ENCODE measurements around the gene VPS51.
"Not testable (repeated sequence)": the region's sequence is repeated elsewhere in the genome, so short reads cannot be mapped to it uniquely, and the experiment has no call there.

The VPS51 gene

DNA sequence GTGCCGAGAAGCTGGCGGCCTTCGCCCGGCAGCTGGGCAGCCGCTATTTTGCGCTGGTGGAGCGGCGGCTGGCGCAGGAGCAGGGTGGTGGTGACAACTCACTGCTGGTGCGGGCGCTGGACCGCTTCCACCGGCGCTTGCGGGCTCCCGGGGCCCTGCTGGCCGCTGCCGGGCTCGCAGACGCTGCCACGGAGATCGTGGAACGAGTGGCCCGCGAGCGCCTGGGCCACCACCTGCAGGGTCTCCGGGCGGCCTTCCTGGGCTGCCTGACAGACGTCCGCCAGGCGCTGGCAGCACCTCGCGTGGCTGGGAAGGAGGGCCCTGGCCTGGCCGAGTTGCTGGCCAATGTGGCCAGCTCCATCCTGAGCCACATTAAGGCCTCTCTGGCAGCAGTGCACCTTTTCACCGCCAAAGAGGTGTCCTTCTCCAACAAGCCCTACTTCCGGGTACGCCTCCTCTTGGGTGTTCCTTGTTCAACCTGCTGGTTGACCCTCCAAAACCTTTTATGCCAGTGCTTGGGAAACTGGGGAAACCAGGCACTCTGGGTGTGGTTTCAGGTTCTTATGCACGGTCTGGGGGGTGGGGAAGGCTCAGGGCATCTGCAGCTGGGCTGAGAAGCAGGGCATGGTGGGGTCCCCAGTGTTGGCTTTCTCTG, 12.6 kb downstream of the VPS51 start:
- DNase-seq, result no peak

DNA sequence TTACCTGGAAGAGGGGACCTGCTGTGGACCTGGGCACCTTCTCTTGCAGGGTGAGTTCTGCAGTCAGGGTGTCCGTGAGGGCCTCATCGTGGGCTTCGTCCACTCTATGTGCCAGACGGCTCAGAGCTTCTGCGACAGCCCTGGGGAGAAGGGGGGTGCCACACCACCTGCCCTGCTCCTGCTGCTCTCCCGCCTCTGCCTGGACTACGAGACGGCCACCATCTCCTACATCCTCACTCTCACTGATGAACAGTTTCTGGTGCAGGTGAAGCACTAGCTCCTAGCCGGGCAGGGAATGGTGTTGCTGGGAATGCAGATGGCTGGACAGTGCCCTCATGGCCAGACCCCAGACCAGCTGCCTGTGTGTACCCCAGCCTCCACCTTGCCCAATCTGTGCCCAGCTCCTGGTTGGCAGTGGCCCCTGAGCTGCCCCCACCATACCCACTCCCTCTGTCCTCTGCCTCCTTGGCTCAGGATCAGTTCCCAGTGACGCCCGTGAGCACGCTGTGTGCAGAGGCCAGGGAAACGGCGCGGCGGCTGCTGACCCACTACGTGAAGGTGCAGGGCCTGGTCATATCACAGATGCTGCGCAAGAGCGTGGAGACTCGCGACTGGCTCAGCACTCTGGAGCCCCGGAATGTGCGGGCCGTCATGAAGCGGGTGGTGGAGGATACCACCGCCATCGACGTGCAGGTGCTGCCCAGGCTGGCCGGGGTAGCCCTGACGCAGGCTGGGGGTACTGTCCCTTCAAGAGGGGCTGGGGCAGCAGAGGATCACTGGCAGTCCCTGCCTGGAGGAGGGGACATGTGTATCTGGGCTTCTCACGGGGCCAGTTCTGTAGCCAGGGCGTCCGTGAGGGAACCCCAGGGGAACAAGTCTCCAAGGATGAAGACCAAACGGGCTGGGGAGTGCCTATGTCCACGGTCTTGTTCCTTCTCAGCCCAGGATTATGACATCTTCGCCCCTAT, 13.5 kb downstream of the VPS51 start:
- DNase-seq, result no peak

DNA sequence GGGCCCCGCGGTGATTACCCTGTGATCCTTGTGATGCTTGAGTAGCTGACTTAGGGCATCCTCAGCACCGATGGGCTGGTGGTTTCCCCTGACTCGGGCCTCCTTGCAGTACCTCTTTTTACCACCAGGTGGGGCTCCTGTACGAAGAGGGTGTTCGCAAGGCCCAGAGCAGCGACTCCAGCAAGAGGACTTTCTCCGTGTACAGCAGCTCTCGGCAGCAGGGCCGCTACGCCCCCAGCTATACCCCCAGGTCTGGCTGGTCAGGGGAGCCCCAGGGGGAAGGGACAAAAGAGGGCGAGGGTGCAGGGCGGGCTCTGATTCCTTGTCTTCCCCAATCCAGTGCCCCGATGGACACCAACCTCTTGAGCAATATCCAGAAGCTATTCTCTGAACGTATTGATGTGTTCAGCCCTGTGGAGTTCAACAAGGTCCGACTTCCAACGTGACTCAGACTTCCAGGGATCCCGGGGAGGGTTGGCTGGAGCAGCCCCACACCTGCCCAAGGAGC, 14.4 kb downstream of the VPS51 start:
- peak; percentile 97 for DNase-seq

DNA sequence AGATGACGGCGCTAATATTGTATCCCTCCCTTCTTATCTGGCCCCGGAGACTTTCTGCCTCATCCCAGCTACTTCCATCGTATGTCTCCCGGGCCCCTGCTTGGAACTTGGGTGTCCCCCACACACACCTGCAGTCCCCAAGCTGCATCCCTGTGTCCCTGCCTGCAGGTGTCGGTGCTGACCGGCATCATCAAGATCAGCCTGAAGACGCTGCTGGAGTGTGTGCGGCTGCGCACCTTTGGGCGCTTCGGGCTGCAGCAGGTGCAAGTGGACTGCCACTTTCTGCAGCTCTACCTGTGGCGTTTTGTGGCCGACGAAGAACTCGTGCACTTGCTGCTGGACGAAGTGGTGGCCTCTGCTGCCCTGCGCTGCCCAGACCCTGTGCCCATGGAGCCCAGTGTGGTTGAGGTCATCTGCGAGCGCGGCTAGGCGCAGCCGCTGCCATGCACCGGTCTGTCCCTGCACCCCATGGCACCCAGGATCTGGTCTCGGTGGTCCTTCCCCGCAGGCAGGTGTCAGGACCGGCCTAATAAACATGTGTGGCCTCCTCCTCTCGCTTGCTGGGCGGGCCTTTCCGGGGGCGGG, 15.2 kb downstream of the VPS51 start:
- DNase-seq, result no peak

DNA sequence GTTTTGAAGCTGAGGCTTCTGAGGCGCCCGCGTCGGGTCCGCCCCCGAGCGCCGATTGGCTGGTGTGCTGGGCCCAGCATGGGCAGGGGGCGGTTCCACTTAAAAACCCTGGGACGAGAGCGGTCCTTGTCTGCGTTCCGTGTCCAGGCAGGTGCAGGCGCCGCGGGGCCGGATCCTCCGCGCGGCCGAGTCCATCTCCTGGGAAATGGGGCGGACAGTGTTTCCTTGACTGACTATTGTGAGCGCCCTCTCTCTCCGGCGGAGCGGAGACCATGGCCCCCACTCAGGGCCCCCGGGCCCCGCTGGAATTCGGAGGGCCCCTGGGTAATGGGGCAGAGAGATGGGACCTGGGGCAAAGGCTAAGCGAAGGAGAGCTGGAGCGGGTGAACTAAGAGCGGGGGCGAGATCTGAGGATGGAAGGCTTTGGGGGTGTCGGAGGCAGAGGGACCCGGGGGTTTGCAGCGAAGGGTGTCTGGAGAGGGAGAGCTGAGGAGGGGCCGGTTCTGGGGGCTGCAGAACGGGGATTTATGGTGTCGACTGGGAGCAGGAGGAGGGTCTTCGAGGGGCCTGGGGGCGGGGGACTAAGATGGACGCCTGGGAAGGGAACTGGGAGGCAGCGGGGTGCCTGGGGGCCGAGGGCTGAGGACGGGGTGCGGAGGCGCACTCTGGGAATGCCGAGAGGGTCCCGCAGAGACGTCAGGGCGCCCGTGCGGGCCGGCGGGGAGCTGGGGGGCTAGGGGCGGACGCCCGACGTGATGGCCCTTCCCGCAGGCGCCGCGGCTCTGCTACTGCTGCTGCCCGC, 15.9 kb downstream of the VPS51 start, which contains the start of gene TM7SF2:
Gene TM7SF2, plus strand, starts transcription at position 129 of the 802 bp plus-strand sequence. Its CDS starts 144 bp downstream, at position 273.
- DNase-seq, result peak; percentile 93

DNA sequence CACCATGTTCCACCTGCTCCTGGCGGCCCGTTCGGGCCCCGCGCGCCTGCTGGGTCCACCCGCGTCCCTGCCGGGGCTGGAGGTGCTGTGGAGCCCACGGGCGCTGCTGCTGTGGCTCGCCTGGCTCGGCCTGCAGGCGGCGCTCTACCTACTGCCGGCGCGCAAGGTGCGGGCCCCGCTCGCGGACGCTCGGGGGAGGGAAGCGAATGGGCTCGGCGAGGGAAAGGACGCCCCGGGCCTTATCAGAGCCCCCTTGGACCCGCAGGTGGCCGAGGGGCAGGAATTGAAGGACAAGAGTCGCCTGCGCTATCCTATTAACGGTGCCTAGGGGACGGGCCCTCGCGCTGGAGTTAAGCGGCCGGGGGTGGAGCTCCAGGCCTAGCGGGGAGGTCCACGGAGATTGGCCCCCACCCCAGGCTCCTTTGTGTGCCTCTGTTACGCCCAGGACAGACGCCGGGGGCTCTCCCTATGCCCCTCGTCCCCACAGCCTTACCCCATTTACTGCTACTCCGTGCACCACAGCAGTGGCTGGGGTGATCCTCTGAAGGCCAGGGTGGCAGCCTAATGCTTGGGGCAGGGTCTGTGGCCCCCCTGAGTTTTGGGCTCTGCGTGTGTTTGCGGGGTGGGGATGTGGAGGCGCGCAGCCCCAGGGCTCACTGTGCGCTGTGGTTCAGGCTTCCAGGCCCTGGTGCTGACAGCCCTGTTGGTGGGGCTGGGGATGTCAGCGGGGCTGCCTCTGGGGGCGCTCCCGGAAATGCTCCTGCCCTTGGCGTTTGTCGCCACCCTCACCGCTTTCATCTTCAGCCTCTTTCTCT, 16.7 kb downstream of the VPS51 start:
- DNase-seq, result peak; percentile 75

DNA sequence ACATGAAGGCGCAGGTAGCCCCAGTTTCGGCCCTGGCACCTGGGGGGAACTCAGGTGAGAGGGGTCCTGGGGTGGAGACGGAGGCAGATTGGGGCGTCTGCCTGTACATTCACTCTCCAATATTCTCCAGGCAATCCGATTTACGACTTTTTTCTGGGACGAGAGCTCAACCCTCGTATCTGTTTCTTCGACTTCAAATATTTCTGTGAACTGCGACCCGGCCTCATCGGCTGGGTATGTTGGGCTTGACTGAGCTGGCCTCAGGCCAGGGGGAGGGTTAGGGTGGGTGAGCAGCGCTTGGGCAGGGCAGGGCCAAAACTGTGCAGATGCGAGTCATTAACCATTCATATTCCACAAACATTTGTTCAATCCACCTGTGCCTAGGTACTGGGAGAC, 17.3 kb downstream of the VPS51 start:
- no peak for DNase-seq

DNA sequence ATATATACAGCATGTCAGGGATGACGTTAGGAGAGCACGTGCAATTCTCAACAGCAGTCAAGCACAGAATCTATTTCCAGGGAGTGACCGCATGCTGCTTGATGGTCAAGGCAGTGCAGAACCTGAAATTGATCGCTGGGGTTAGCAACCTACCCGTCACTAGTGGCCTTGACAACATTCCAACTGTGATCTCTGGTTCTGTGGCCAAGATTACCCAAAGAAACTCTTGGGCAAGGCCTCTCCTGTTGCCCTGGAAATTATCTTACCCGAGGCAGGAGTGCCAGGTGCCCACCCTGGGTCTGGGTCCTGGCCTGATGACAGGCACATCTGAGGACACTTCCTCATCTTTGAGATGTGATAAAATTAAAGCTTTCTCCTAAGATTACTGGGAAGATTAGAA, 17.8 kb downstream of the VPS51 start:
- DNase-seq, result no peak

DNA sequence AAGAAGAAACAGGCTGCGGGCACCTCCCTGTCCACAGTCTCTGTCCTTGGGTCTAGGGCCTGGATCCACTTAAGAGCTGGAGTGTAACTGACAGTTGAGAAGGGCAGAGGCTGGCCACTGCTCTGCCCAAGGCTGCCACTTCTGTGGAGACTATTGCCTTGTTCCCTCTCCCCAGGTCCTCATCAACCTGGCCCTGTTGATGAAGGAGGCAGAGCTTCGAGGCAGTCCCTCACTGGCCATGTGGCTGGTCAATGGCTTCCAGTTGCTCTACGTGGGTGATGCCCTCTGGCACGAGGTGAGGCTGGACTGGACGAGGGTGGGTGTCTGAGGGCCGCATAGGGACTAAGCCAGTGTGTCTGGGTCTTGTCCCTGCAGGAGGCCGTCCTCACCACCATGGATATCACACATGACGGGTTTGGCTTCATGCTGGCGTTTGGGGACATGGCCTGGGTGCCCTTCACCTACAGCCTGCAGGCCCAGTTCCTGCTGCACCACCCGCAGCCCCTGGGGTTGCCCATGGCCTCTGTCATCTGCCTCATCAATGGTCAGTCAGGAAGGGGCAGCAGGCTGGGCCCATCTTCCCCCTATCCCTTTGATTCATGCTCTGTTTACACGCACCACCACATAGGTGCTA, 18.6 kb downstream of the VPS51 start:
- no peak for DNase-seq

DNA sequence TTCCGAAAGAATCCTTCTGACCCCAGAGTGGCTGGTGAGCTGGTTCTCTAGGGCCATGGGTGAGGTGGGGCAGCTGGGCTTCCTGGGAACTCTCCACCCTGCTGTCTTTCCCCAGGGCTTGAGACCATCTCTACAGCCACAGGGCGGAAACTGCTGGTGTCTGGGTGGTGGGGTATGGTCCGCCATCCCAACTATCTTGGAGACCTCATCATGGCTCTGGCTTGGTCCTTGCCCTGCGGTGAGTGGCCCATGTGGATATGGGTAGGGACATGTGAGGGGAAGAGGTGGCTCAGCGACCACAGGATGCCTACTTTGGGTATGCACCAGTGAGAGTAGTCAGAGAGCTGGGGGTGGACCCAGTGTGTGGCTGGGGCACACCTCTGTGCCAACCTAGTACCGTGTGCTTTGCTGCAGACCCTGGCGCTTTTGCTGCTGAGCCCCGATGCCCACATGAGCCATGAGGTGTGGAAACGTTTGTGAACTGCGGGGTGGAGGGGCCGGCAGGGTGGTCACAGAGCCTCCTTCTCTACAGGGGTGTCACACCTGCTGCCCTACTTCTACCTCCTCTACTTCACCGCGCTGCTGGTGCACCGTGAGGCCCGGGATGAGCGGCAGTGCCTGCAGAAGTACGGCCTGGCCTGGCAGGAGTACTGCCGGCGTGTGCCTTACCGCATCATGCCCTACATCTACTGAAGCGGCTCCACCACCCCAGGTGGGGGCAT, 19.5 kb downstream of the VPS51 start:
- DNase-seq, result no peak

DNA sequence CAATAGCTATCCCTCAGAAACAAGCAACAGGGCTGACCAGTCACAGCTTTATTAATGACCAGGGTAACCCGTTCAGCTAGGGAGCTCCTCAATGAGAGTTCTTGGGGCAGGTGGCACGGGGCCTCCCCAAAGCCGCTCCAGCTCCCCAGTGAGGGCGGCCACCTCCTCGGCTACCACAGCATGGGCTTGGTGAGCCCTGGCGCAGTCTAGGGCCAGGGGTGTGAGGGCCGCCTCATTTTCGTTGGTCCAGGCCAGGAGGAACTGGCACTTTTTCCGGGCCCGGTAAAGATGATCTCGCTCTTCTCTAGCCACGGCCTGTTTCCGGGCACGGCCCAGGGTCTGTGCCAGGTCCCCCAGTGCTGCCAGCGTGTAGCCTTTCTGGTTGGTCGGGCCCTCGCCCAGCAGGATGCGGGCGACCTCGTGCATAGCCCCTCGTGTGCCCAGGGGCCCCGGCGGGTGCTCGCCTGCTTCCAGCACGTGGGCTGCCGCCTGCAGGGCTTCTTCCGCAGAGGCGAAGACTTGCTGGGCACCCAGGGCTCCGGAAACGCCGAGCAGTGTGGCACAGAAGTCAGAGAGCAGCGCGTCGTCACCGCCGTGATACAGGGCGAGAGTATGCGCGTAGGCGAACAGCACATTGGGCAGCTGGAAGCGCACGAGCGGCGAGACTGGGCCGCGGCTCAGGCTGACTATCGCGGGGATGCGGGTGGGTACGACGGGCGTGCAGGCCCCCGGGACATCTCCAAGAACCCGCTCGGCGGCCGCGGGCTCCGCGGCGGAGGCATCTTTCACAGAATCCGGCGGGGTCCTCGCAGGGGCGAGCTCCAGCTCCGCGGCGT, 20.6 kb downstream of the VPS51 start:
- DNase-seq, result peak; percentile 73

DNA sequence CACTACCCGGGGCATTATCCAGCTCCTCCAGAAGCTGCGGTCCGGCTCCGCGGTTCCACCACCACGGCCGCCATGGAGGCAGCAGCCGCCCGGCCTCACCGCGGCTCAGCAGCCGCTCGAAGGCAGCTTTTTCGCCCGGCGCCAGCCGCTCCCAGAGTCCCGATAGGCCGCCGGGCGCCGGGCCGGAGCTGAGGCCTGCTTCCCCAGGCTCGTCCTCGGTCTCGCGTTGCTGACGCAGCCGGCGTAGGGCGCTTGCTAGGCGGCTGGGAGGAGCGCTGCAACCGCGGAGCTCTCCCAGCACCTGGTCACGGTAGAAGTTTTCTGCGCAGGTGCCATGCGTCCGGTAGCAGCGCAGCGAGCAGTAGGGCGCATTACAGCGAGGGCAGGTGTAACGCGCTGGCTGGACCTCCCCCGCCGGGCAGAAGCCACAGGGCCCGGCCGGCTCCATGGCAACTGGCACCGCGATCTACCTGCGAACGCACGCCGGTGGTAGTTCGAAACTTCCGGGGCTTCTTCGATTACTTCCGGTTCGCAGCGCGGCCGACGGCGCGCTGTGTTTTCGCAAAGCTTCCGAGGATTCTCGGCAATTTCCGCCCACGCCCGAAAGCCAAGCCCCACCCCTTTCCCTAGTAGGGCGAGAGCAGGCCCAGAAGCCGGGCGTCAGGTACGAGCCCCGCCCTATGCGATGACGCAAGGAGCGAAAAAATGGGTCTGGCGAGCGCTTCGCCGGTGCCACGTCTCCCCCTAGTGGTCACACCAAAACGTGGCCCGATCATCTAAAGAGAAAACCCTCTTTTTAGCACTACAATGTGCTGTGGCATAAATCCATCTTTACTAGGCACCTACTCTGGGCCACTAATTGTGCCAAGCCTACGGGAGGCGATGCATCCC, 21.4 kb downstream of the VPS51 start, which contains the start of gene ZNHIT2:
Gene ZNHIT2, minus strand, starts transcription at position 496 of the 891 bp plus-strand sequence. Its CDS starts 48 bp downstream, at position 448.
- peak; percentile 100 for DNase-seq

DNA sequence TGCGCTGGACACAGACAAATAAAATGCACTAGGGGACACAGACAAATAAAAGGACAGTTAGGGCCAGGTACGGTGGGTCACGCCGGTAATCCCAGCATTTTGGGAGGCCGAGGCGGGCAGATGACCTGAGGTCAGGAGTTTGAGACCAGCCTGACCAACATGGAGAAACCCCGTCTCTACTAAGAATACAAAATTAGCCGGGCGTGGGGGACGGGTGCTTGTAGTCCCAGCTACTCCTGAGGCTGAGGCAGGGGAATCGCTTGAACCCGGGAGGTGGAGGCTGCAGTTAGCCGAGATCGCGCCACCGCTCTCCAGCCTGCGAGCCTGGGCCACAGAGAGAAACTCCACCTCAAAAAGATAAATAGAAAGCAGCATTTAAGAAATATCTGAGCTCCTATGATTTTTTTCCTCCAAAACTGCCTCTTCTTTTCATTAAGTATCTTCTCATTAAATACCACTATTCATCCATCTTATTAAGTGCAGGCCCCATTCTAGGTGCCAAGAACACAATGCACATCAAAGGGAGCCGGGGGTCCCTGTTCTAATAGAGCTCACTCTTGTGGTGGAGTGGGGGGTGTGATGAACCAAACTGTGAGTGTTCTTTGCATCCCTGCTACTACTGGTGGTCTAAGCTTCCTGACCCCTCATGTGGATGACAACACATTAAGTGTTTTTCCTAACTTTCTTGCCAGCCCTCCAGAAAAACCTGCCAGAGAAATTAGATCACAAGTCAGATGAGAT, 22.3 kb downstream of the VPS51 start:
- DNase-seq, result no peak

DNA sequence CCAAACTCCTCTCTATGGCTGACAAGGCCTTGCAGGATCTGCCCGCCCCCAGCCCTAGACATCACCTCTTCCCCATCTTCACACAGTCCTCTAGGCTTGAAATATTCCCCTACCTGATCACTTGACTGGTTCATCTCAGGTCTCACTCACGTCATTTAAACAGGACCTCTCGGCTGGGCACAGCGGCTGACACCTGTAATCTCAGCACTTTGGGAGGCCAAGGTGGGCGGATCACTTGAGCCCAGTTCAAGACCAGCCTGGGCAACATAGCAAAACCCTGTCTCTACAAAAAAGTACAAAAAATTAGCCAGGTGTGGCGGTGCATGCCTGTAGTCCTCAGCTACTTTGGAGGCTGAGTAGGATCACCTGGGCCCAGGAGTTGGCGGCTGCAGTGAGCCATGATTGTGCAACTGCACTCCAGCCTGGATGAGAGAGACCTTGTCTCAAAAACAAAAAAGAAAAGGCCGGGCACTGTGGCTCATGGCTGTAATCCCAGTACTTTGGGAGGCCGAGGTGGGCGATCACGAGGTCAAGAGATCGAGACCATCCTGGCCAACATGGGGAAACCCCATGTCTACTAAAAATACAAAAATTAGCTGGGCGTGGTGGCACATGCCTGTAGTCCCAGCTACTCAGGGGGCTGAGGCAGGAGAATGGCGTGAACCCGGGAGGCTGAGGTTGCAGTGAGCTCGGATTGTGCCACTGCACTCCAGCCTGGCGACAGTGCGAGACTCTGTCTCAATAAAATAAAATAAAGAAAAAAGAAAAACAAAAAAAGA, 23.1 kb downstream of the VPS51 start:
- not testable (repeated sequence) for DNase-seq

DNA sequence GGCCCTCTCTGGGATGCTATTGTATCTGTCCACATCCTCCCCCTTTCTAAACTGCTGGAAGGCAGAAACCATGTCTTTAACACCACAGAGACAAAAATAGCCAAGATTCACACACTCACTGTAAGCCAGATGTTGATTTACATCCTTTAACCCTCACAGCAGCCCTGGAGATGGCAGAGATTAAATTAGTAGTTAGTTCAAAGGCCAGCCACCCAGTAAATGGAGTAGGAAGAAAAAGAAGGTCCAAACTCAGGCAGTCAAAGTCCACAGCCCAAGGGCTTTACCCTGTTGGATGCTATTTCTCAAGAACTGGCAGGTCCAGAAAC, 23.6 kb downstream of the VPS51 start:
- DNase-seq, result no peak

DNA sequence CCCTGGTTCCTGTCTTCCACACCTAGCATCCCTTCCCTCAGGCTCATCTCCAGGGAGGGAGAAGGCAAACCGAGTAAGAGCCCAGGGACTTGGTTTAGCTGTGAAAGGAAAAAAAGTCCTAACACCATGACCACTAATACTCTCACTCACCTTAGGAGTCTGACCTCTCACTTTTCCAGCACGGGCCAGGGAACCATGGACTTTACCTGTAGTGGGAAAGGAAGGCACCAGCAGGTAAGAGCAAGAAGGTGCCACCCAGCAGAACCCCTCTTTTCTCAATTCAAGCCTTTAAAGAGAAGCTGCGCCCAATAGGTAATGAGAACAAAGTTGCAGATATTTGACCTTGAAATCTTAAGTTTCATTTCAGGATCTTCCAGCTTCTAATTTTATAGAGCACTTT, 24.8 kb downstream of the VPS51 start:
- no peak for DNase-seq

DNA sequence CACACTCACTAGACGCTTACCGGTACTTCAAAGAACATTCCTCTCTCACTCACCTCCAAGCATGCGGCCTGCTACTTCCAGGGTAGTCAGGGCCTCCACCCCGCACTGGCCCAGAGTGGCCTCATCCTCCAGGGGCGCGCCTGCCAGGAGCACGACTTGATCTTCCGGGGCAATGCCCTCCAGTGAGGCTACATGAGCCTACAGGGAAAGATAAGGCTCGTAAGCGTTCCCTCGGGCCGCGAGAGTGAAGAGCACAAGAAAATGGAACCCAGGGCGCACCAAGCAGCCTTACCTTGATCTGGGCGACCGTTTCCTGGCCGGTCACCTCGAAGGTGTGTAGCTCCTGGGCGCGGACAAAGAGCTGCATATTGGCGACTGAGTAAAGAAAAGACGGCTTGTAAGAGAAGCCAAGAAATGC, 25.4 kb downstream of the VPS51 start:
- no peak for DNase-seq
